A549 treated with RU486 at 1 μM for 4 hours (cell line): ENCODE measurements around the gene PMVK. TPM values are rescaled to one million over a fixed set of nuclear protein-coding genes. Genes with fewer than 3 reads are reported as not detected.

ENCODE experiments used
- total RNA-seq: library from RNA; stranded (reverse); fragments of 200-300 nt; extraction: Qiagen RNA extraction; gene quantifications from 5 replicates; pipeline ENCODE4 v1.2.3, GENCODE V29; 2022; ENCODE audit warnings: low read depth

PMVK gene
- total RNA-seq = 34.6 to 44.3 TPM (median 42.0 TPM) in 5 replicates

DNA sequence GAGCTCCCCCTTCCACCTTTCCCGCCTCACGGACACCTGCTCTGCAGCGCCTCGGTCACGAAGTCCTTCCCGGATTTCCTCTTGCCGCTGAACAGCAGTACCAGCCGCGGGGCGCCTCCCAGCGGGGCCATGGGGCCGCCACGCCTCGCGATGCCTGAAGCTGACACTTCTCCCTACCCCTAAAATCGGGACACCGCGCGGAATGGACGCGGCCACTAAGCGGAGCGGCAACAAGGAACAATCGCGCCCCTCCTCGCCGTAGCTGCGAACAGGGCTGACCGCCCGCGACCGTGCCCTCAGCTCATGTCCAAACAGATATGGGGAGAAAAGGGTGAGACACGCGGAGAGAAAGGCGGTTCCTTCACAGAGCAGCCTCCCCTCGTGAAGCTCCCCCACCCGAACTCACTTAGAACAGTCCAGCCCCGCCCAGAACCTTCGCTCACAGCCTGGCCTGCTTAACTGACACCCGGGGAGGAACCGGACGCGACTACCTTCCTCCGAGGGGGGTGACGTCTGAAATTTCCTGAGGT, at the start of gene PMVK:
TSS of gene PMVK (minus strand) at position 165 of the 530 bp plus-strand sequence. CDS start at position 131, 34 bp downstream.

GRCh38 chr1:154982897-154983648, 46.6 kb upstream of the PMVK start, which contains the start of gene FLAD1:
Gene FLAD1, plus strand, starts transcription at chr1:154983344. Its CDS starts 351 bp downstream, at chr1:154983695.

DNA sequence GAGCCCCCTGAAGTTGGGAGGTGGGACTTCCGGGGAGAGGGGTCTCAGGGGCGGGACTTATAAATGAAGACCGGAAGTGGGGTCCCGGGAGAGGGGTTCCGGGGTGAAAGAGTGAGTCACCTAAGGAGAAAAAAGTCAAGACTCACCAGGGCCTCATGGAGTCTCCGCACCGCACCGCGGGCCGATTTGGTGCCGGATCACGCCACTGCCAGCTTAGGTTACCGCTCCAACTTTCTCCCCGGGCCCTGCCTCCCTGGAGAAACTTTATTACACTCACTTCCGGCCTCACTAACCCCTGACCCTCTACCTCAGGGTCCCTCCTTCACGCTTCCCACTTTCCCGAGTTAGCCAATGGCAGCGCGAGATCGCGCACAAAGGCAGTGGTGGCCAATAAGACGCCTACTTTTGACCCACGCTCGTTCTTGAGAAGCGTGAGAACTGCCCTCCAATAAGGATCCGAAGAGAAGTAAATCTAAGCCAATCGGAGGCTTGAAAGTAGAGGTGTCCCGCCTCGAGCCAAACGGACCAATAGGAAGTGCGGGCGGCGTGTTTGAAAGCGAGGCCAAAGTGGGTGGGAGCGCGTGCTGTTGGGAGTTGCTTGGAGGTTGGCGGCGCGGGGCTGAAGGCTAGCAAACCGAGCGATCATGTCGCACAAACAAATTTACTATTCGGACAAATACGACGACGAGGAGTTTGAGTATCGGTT, 37.7 kb upstream of the PMVK start, which contains the start of gene CKS1B:
TSS of gene CKS1B (plus strand) at position 580 of the 706 bp plus-strand sequence. CDS start at position 645, 65 bp downstream.

DNA sequence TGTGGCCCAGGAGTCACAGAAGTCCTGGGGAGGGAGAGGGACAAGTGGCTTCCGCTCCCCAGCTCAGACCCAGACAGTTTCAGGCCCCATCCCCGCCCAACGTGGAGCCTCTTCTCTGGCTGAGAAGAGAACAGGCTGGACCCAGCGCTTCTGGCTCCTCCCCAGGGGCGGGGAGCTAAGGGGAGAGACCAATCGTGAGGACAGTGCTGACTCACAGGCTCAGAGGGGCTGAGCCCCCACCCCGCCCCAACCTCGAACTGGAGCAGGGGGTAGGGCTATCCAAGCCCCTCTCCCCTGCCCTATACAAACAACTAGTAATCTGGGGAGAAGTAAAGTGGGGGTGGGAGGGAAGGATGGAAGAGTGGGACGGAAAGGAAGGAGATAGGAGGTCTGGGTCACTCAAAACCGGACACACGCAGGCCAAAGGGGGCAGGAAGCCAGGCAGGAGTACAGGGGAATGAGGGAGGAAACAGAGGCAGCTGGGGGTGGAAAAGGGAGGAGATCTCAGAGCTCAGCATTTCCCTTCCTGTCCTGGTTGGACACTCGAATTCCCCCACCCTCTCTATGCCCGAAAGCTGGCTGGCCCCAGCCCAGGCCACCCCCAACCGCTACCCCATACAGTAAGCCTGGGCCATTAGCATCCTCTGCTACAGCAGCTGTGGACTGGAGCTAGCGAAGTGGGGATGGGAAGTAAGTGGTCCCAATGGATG, 34.3 kb upstream of the PMVK start, which contains the start of gene SHC1:
TSS of gene SHC1 (minus strand) at position 117 of the 710 bp plus-strand sequence. CDS start 221 bp downstream, outside the sequence.

DNA sequence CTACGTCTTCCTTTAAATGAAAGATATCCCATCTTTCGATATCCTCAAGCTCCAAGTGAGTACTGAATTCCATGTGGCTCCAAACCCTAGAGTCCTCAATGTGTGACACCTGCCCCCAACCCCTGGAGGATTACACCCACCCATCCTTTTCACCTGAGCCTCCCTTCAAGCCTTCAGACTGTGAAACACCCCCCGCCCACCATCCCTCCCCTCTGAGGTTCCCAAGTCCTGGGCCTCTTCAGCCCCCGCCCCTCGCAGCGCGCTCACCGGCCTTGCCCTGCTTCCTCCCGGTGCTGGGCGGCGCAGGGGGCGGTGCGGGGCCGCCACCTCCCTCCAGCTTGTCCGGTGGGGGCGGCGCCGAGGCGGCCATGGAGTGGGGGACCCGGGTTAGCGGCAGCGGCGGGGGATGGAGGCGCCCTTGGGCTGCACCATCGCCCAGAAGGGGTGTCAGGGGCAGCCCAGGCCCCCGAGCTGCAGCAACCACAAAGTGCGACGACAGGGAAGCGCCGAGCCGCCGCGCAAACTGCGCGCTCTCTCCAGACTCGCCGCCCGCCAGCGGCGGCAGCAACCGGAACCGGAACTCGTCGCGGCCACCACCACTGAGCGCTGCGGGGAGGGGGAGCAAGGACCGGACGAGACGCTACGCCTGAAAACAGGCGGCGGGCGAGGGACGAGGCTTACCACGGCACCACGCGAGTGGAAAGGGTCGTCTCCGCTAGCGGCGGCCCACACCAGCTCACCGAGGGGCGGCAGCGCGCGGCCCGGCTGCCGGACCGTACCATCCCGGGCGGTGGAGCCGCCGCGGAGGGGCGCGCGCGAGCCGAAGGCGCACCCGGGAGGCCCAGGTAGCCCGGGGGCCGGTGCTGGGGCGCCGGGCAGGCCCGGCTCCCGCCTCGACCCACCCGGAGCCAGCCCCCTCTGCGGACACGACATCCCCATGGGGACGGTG, 25.0 kb upstream of the PMVK start, which contains the start of gene PYGO2:
TSS of gene PYGO2 (minus strand) at position 576 of the 949 bp plus-strand sequence. CDS start at position 370, 206 bp downstream.

GRCh38 chr1:154955718-154956543, 19.4 kb upstream of the PMVK start, which contains the start of gene PBXIP1:
Gene PBXIP1, minus strand, starts transcription at chr1:154956099. Its CDS starts 2,378 bp downstream, at chr1:154953721.

Other genes starting within 250 kb of the PMVK start
- gene KCNN3, start 66.4 kb downstream of the PMVK start, total RNA-seq = 0.02 to 0.08 TPM (median 0.06 TPM) in 5 replicates
- 11.8 to 16.5 TPM (median 14.4 TPM) in 5 replicates for gene PBXIP1, start 19.4 kb upstream of the PMVK start, total RNA-seq
- 19.5 to 24.1 TPM (median 22.6 TPM) in 5 replicates for gene PYGO2, start 25.1 kb upstream of the PMVK start, total RNA-seq
- 128 to 150 TPM (median 144 TPM) in 5 replicates for gene SHC1, start 34.0 kb upstream of the PMVK start, total RNA-seq
- gene CKS1B, start 38.0 kb upstream of the PMVK start, total RNA-seq = 325 to 385 TPM (median 338 TPM) in 5 replicates
- 33.1 to 53.6 TPM (median 42.5 TPM) in 5 replicates for gene FLAD1, start 46.6 kb upstream of the PMVK start, total RNA-seq
- not detected in 5 replicates for gene LENEP, start 56.9 kb upstream of the PMVK start, total RNA-seq
- 18.9 to 28.7 TPM (median 22.3 TPM) in 5 replicates for gene ZBTB7B, start 66.1 kb upstream of the PMVK start, total RNA-seq
- gene DCST2, start 97.1 kb upstream of the PMVK start, total RNA-seq = 0.08 to 0.67 TPM (median 0.45 TPM) in 5 replicates
- gene DCST1, start 97.1 kb upstream of the PMVK start, total RNA-seq = not detected in 5 replicates
- 52.7 to 85.0 TPM (median 72.2 TPM) in 5 replicates for gene ADAM15, start 114.6 kb upstream of the PMVK start, total RNA-seq
- 7.2 to 9.3 TPM (median 7.9 TPM) in 5 replicates for gene EFNA4, start 127.0 kb upstream of the PMVK start, total RNA-seq
- 3.0 to 5.4 TPM (median 3.9 TPM) in 5 replicates for gene EFNA3, start 142.1 kb upstream of the PMVK start, total RNA-seq
- gene EFNA1, start 191.2 kb upstream of the PMVK start, total RNA-seq = 34.4 to 48.7 TPM (median 37.8 TPM) in 5 replicates
- 33.6 to 37.6 TPM (median 35.3 TPM) in 5 replicates for gene SLC50A1, start 199.1 kb upstream of the PMVK start, total RNA-seq
- 64.1 to 107 TPM (median 94.9 TPM) in 5 replicates for gene DPM3, start 203.8 kb upstream of the PMVK start, total RNA-seq
- 193 to 252 TPM (median 242 TPM) in 5 replicates for gene KRTCAP2, start 236.6 kb upstream of the PMVK start, total RNA-seq
- 1.1 to 2.2 TPM (median 1.4 TPM) in 5 replicates for gene TRIM46, start 237.1 kb upstream of the PMVK start, total RNA-seq